Thyroid gland (tissue), 4 donors: ENCODE data around the gene COL11A2.

Experiments
- CTCF ChIP-seq, 6 experiments: fragments of 200-600 bp in 3 of 6; fragments of 450-650 bp in 3 of 6; sonication (generic) in 3 of 6; IDR thresholded peaks; one replicate each; pipeline ENCODE4 v1.5.1; 2016 to 2019; ENCODE audit warnings: antibody characterized with exemption in 6 of 6, mild to moderate bottlenecking in 2 of 6, inconsistent platforms in 1 of 6, moderate library complexity in 1 of 6
- POLR2A ChIP-seq, 2 donors: fragments of 450-650 bp; IDR thresholded peaks; one replicate each; pipeline ENCODE4 v1.6.1; 2017; ENCODE audit warnings: antibody characterized with exemption in 2 of 2, mild to moderate bottlenecking in 2 of 2, moderate library complexity in 1 of 2

- TF ChIP-seq CTCF (IDR thresholded peaks at IDR 0.05): no peak
- no peak for TF ChIP-seq POLR2A (IDR thresholded peaks at IDR 0.05)
These were observed 9.7 kb upstream of the COL11A2 start for GRCh38 chr6:33201935-33202334.
